HK-2 (cell line): ENCODE results near the gene C1orf198.

ENCODE experiments used
- DNase-seq: peaks from one replicate; pipeline ENCODE4 v3.0.0-alpha.2; 2018; ENCODE audit not compliant: unreplicated experiment

C1orf198 gene

GRCh38 chr1:230867903-230868735, at the start of gene C1orf198:
TSS of gene C1orf198 (minus strand) at chr1:230868521. CDS start at chr1:230868512, 9 bp downstream.
- DNase-seq, result peak; percentile 93

GRCh38 chr1:230917284-230918135, 49.2 kb upstream of the C1orf198 start:
- DNase-seq, result peak; percentile 58

- no peak for DNase-seq
Measured at GRCh38 chr1:230916587-230917283, 48.4 kb upstream of the C1orf198 start.

- no peak for DNase-seq
Measured at GRCh38 chr1:230915078-230915477, 46.8 kb upstream of the C1orf198 start.

GRCh38 chr1:230913496-230913895, 45.2 kb upstream of the C1orf198 start:
- DNase-seq, result no peak

GRCh38 chr1:230910755-230911117, 42.4 kb upstream of the C1orf198 start:
- no peak for DNase-seq

- no peak for DNase-seq
Measured at GRCh38 chr1:230909974-230910754, 41.8 kb upstream of the C1orf198 start.

- DNase-seq, result no peak
Measured at GRCh38 chr1:230907472-230908205, 39.3 kb upstream of the C1orf198 start.

GRCh38 chr1:230906226-230906625, 37.9 kb upstream of the C1orf198 start:
- no peak for DNase-seq

- DNase-seq, result no peak
Measured at GRCh38 chr1:230905733-230906132, 37.4 kb upstream of the C1orf198 start.

GRCh38 chr1:230902349-230902923, 34.1 kb upstream of the C1orf198 start:
- DNase-seq, result no peak

- DNase-seq, result no peak
Measured at GRCh38 chr1:230901671-230902070, 33.4 kb upstream of the C1orf198 start.

- no peak for DNase-seq
Measured at GRCh38 chr1:230900984-230901383, 32.7 kb upstream of the C1orf198 start.

- DNase-seq, result no peak
Measured at GRCh38 chr1:230899841-230900251, 31.5 kb upstream of the C1orf198 start.

GRCh38 chr1:230898748-230899147, 30.4 kb upstream of the C1orf198 start:
- no peak for DNase-seq

GRCh38 chr1:230898144-230898543, 29.8 kb upstream of the C1orf198 start:
- DNase-seq, result no peak

- DNase-seq, result no peak
Measured at GRCh38 chr1:230896779-230897178, 28.5 kb upstream of the C1orf198 start.

- no peak for DNase-seq
Measured at GRCh38 chr1:230895452-230895851, 27.1 kb upstream of the C1orf198 start.

- DNase-seq, result no peak
Measured at GRCh38 chr1:230894664-230895063, 26.3 kb upstream of the C1orf198 start.

GRCh38 chr1:230894032-230894431, 25.7 kb upstream of the C1orf198 start:
- no peak for DNase-seq
